GM12878 (cell line): Measurements from ENCODE around the gene RHCG. TPM values are rescaled to one million over a fixed set of nuclear protein-coding genes. Genes with fewer than 3 reads are reported as not detected.

Experiments
- ATAC-seq: fragments of 200-7000 bp; cut with Tn5 transposase; 3 replicates; pipeline ENCODE4 v1.9.1; 2020; ENCODE audit warnings: mild to moderate bottlenecking, moderate library complexity
- BruUV-seq: library from RNA; stranded (reverse); fragments of 400-500 nt; replicated peaks from 2 replicates; lab custom pipeline; 2021; lab: Mats Ljungman, UMichigan
- CTCF ChIA-PET: fragments of 300-600 bp; sonication (Branson Sonifier 250); formaldehyde crosslinking; extraction: SDS; loops from one replicate; lab custom pipeline; 2021; ENCODE audit warnings: inconsistent platforms; lab: Yijun Ruan, JAX
- POLR2A ChIA-PET: fragments of 350-600 bp; formaldehyde crosslinking; extraction: SDS; loops from one replicate; lab custom pipeline; 2021; ENCODE audit warnings: inconsistent platforms; lab: Charles Lee
- RAD21 ChIA-PET: fragments of 300-600 bp; sonication (Branson Sonifier 250); formaldehyde crosslinking; loops from one replicate; lab custom pipeline; 2023; ENCODE audit warnings: antibody characterized with exemption; ENCODE audit not compliant: unreplicated experiment; lab: Charles Lee
- SMC1A ChIA-PET: fragments of 300-600 bp; sonication (Branson Sonifier 250); formaldehyde crosslinking; loops from one replicate; lab custom pipeline; 2023; ENCODE audit not compliant: unreplicated experiment, uncharacterized antibody; lab: Charles Lee
- DNase-seq: peaks from one replicate; pipeline ENCODE4 v3.0.0-alpha.2; 2011; ENCODE audit warnings: low read depth, low spot score
- FAIRE-seq: peaks from 3 replicates; lab custom pipeline; 2011; peaks lifted over from hg19 to GRCh38; lab: Jason Lieb, UNC
- H2AFZ ChIP-seq: 2 replicates; pipeline ENCODE4 v1.6.0; 2011; ENCODE audit warnings: low read depth, low read length, control low read depth; ENCODE audit not compliant: control insufficient read depth
- H3K27ac ChIP-seq: 2 replicates; pipeline ENCODE4 v1.5.1; 2011; ENCODE audit warnings: control low read depth; ENCODE audit not compliant: control insufficient read depth, insufficient read depth
- H3K27me3 ChIP-seq, 2 experiments: replicated peaks in 1 of 2; 2 replicates each; pipeline versions ENCODE4 v1.6.0 to v1.6.1; 2011; ENCODE audit warnings: low read length in 1 of 2; ENCODE audit not compliant: control insufficient read depth in 2 of 2, insufficient read depth in 2 of 2
- H3K36me3 ChIP-seq, 2 experiments: 2 replicates each; pipeline ENCODE4 v1.5.1; 2011; ENCODE audit warnings: low read length in 1 of 2; ENCODE audit not compliant: control insufficient read depth in 2 of 2, insufficient read depth in 2 of 2
- H3K4me1 ChIP-seq: 2 replicates; pipeline ENCODE4 v1.6.1; 2011; ENCODE audit warnings: mild to moderate bottlenecking, low read length, moderate library complexity, mixed read lengths; ENCODE audit not compliant: control insufficient read depth, insufficient read depth
- H3K4me2 ChIP-seq: 2 replicates; pipeline ENCODE4 v1.6.0; 2011; ENCODE audit warnings: control low read depth; ENCODE audit not compliant: control insufficient read depth, insufficient read depth
- H3K4me3 ChIP-seq: fragments of 200-600 bp; sonication (generic); 2 replicates; pipeline ENCODE4 v1.5.1; 2016
- H3K79me2 ChIP-seq: 2 replicates; pipeline ENCODE4 v1.6.0; 2011; ENCODE audit warnings: low read length; ENCODE audit not compliant: control insufficient read depth, insufficient read depth
- H3K9ac ChIP-seq: 2 replicates; pipeline ENCODE4 v1.8.0; 2011; ENCODE audit warnings: low read length, control low read depth, mixed read lengths; ENCODE audit not compliant: control insufficient read depth, insufficient read depth
- H3K9me3 ChIP-seq: replicated peaks from 3 replicates; pipeline ENCODE4 v1.5.1; 2011; ENCODE audit warnings: mild to moderate bottlenecking, low read length; ENCODE audit not compliant: control insufficient read depth, insufficient read depth
- H4K20me1 ChIP-seq: 2 replicates; pipeline ENCODE4 v1.6.0; 2011; ENCODE audit not compliant: control insufficient read depth, insufficient read depth
- NFYB ChIP-seq: IDR thresholded peaks from 2 replicates; pipeline ENCODE4 v1.6.1; 2011; ENCODE audit warnings: low read depth, mild to moderate bottlenecking, low read length, improper control_type of control experiment, moderate library complexity; ENCODE audit not compliant: insufficient read depth
- ZNF622 ChIP-seq: fragments of 450-650 bp; IDR thresholded peaks from 2 replicates; pipeline ENCODE4 v1.6.1; 2017; ENCODE audit warnings: mild to moderate bottlenecking, inconsistent platforms
- WGBS: methylation state at CpG from one replicate; pipeline ENCODE4 v1.1.6; 2016; ENCODE audit warnings: low lambda C conversion rate; ENCODE audit not compliant: insufficient replicate concordance, insufficient coverage; ENCODE audit errors: missing lambda C conversion rate; 5-methylcytosine and 5-hydroxymethylcytosine counted together
- in situ Hi-C: fragments of 300-500 bp; cut with MboI; formaldehyde crosslinking; loops from 9 replicates; pipeline ENCODE4 v1.14.3; 2018; ENCODE audit warnings: mixed read lengths
- intact Hi-C: fragments of 100-400 bp; cut with micrococcal nuclease; formaldehyde crosslinking; loops from one replicate; pipeline ENCODE4 v1.14.2; 2022; ENCODE audit not compliant: unreplicated experiment
- polyA plus RNA-seq, 11 experiments: library from polyadenylated mRNA; depleted of rRNA in 4 of 11; unstranded in 6 of 11; stranded (reverse) in 5 of 11; fragments of >200 nt; fragmentation: Nextera tagmentation in 4 of 11; fragmentation: Illumina TruSeq in 1 of 11; extraction: Ambion mirVana in 4 of 11; extraction: Trizol in 1 of 11; gene quantifications; 1 replicate in 1 of 11; 2 replicates in 10 of 11; pipeline versions ENCODE4 v1.2.1 to v1.2.3, GENCODE V29; 2011 to 2016; ENCODE audit warnings: inconsistent platforms in 2 of 11, missing spikeins in 2 of 11, low read depth in 1 of 11
- total RNA-seq, 4 experiments: library from RNA; depleted of rRNA in 3 of 4; stranded (reverse); fragments of >200 nt in 3 of 4; fragmentation: Illumina TruSeq in 1 of 4; extraction: Trizol in 1 of 4; gene quantifications; 2 replicates each; pipeline versions ENCODE4 v1.2.1 to v1.2.3, GENCODE V29; 2013 to 2021
- TF ChIP-seq, protein P1 (sequence below): IDR thresholded peaks from 2 replicates; pipeline ENCODE4 v1.6.1; 2012; ENCODE audit warnings: improper control_type of control experiment, low read depth, low read length; ENCODE audit not compliant: insufficient replicate concordance

The RHCG gene
- total and polyA plus RNA-seq, 10 of the 15 experiments (the other 5 are each of a cell fraction or from before 2014, with no cell fraction given) = 0.05 to 0.11 TPM; not detected in 8

GRCh38 chr15:89496155-89497098 is at the start of gene RHCG (continued):
- TF ChIP-seq, protein P1, sequence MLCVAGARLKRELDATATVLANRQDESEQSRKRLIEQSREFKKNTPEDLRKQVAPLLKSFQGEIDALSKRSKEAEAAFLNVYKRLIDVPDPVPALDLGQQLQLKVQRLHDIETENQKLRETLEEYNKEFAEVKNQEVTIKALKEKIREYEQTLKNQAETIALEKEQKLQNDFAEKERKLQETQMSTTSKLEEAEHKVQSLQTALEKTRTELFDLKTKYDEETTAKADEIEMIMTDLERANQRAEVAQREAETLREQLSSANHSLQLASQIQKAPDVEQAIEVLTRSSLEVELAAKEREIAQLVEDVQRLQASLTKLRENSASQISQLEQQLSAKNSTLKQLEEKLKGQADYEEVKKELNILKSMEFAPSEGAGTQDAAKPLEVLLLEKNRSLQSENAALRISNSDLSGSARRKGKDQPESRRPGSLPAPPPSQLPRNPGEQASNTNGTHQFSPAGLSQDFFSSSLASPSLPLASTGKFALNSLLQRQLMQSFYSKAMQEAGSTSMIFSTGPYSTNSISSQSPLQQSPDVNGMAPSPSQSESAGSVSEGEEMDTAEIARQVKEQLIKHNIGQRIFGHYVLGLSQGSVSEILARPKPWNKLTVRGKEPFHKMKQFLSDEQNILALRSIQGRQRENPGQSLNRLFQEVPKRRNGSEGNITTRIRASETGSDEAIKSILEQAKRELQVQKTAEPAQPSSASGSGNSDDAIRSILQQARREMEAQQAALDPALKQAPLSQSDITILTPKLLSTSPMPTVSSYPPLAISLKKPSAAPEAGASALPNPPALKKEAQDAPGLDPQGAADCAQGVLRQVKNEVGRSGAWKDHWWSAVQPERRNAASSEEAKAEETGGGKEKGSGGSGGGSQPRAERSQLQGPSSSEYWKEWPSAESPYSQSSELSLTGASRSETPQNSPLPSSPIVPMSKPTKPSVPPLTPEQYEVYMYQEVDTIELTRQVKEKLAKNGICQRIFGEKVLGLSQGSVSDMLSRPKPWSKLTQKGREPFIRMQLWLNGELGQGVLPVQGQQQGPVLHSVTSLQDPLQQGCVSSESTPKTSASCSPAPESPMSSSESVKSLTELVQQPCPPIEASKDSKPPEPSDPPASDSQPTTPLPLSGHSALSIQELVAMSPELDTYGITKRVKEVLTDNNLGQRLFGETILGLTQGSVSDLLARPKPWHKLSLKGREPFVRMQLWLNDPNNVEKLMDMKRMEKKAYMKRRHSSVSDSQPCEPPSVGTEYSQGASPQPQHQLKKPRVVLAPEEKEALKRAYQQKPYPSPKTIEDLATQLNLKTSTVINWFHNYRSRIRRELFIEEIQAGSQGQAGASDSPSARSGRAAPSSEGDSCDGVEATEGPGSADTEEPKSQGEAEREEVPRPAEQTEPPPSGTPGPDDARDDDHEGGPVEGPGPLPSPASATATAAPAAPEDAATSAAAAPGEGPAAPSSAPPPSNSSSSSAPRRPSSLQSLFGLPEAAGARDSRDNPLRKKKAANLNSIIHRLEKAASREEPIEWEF = no peak
- TF ChIP-seq, all 136 proteins: peak for 3

DNA sequence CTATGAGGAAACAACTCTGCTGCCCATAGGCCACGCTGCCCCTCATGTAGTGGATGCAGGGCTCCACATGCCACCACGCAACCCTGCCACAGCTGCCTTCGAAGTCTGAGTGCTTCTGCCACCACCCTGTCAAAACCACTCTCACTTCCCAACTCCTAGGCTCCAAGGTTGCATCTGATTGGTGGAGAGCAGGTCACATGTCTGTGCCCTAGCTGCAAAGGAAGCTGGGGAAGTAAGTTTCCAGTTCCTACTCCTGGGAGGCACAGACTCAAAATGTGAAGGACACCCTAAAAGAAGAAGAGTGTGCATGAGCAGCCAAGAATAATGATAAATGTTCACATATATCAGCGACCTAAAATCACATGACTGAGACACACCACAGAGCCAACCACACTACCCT is 47.0 kb upstream of the RHCG start:
- H4K20me1 ChIP-seq = no peaks in the 10 kb centered on the region
- no peak overlapping the region for H3K9ac ChIP-seq
- no peaks in the 10 kb centered on the region for H3K79me2 ChIP-seq
- FAIRE-seq = no peak
- BruUV-seq = no TSS peak
- intact Hi-C loops = no loop called here
- DNase-seq = no peak
- no peaks in the 10 kb centered on the region for H3K27me3 ChIP-seq
- POLR2A ChIA-PET = no interaction called here
- no peaks in the 10 kb centered on the region; the same call in 1 of the 2 replicates for H3K4me1 ChIP-seq
- H3K4me2 ChIP-seq = no peak overlapping the region
- H2AFZ ChIP-seq = no peak overlapping the region
- no peak overlapping the region for H3K27ac ChIP-seq
- 33% methylated on average over 4 of the region's 4 CpGs for WGBS
- TF ChIP-seq NFYB = peak; percentile 39; the same call in 1 of the 2 replicates
- no peak for TF ChIP-seq ZNF622
- in situ Hi-C loops = no loop called here
- SMC1A ChIA-PET = no interaction called here
- H3K9me3 ChIP-seq = peaks cover 4% of the 10 kb centered on the region; the same call in 1 of the 3 replicates
- ATAC-seq = no peak
- CTCF ChIA-PET = no interaction called here
- H3K4me3 ChIP-seq = no peak overlapping the region
- RAD21 ChIA-PET = interaction anchor here (1.4 kb wide), 1 partner anchor 8 kb away, joined by 5 read pairs; no protein-coding TSS in a partner anchor
- no peaks in the 10 kb centered on the region for H3K36me3 ChIP-seq
